Adrenal gland (tissue), 5 donors: ENCODE measurements around the gene SFXN3.

Experiments used
- POLR2A ChIP-seq, 2 donors: fragments of 450-650 bp; IDR thresholded peaks; one replicate each; pipeline ENCODE4 v1.6.1; 2017; ENCODE audit warnings: antibody characterized with exemption in 2 of 2, mild to moderate bottlenecking in 2 of 2, moderate library complexity in 1 of 2
- TF ChIP-seq, protein P1 (sequence below), 6 experiments: fragments of 450-650 bp in 4 of 6; fragments of 200-600 bp in 2 of 6; sonication (generic) in 1 of 6; IDR thresholded peaks; 1 replicate in 5 of 6; 2 replicates in 1 of 6; pipeline versions ENCODE4 v1.5.1 to v1.8.0; 2016 to 2021; ENCODE audit warnings: antibody characterized with exemption in 6 of 6, mild to moderate bottlenecking in 2 of 6, moderate library complexity in 1 of 6
- donor health status: DM: no; HTN: no; CAD: no.

DNA sequence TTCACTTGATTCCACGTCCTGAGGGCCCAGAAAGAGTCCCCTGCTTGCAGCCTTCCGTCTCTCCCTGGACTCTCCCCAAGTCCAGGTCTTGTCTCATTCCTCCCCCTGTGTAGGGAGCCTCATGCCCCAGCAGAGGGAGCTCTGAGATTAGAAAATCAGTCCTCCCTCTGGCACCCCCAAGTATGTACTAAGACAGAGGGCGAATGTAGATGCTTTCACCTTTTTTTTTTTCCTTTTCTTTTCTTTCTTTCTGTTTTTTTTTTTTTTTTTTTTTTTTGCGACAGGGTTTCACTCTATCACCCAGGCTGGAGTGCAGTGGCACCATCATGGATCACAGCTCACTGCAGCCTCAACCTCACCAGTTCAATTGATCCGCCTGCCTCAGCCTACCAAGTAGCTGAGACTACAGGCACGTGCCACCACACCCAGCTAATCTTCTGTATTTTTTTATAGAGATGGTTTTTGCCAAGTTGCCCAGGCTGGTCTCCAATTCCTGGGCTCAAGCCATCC is 10.3 kb downstream of the SFXN3 start:
- no peak for TF ChIP-seq POLR2A (IDR thresholded peaks at IDR 0.05)
- TF ChIP-seq, protein P1, sequence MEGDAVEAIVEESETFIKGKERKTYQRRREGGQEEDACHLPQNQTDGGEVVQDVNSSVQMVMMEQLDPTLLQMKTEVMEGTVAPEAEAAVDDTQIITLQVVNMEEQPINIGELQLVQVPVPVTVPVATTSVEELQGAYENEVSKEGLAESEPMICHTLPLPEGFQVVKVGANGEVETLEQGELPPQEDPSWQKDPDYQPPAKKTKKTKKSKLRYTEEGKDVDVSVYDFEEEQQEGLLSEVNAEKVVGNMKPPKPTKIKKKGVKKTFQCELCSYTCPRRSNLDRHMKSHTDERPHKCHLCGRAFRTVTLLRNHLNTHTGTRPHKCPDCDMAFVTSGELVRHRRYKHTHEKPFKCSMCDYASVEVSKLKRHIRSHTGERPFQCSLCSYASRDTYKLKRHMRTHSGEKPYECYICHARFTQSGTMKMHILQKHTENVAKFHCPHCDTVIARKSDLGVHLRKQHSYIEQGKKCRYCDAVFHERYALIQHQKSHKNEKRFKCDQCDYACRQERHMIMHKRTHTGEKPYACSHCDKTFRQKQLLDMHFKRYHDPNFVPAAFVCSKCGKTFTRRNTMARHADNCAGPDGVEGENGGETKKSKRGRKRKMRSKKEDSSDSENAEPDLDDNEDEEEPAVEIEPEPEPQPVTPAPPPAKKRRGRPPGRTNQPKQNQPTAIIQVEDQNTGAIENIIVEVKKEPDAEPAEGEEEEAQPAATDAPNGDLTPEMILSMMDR (IDR thresholded peaks at IDR 0.05), result peak; percentile 73 to 95 (median 82)
